Neural cell (in vitro differentiated cells): Measurements from ENCODE around the gene PRTG. TPM values are rescaled to one million over a fixed set of nuclear protein-coding genes. Genes with fewer than 3 reads are reported as not detected.

Experiments used
- H2AFZ ChIP-seq: fragments of 200-600, 300-800 bp; sonication (generic), shearing (Covaris generic); 2 replicates; pipeline ENCODE4 v1.6.0; 2014; ENCODE audit warnings: low read depth, mild to moderate bottlenecking, antibody characterized with exemption, low read length, moderate library complexity
- H3F3A ChIP-seq: fragments of 200-600 bp; shearing (Covaris generic); 2 replicates; pipeline ENCODE4 v1.6.1; 2016; ENCODE audit warnings: mild to moderate bottlenecking, moderate library complexity, mixed read lengths, antibody characterized with exemption, low read length; ENCODE audit not compliant: insufficient read depth, poor library complexity, severe bottlenecking
- H3K27ac ChIP-seq: fragments of 200-600, 300-800 bp; sonication (generic), shearing (Covaris generic); 2 replicates; pipeline ENCODE4 v1.5.1; 2014; ENCODE audit warnings: mild to moderate bottlenecking, low read length, moderate library complexity
- H3K27me3 ChIP-seq: fragments of 300-800, 200-600 bp; sonication (generic), shearing (Covaris generic); 2 replicates; pipeline ENCODE4 v1.6.0; 2014; ENCODE audit warnings: mild to moderate bottlenecking, low read depth, low read length, moderate library complexity; ENCODE audit not compliant: insufficient read depth
- H3K36me3 ChIP-seq: fragments of 300-800, 200-600 bp; sonication (generic), shearing (Covaris generic); 2 replicates; pipeline ENCODE4 v1.5.1; 2014; ENCODE audit warnings: mild to moderate bottlenecking, antibody characterized with exemption, low read length, moderate library complexity; ENCODE audit not compliant: insufficient read depth
- H3K4me2 ChIP-seq: fragments of 300-800, 200-600 bp; sonication (generic), shearing (Covaris generic); 2 replicates; pipeline ENCODE4 v1.6.0; 2014; ENCODE audit warnings: mild to moderate bottlenecking, low read length
- H3K4me3 ChIP-seq: fragments of 300-800, 200-600 bp; sonication (generic), shearing (Covaris generic); 2 replicates; pipeline ENCODE4 v1.5.1; 2014; ENCODE audit warnings: mild to moderate bottlenecking, low read length, moderate library complexity
- H3K79me2 ChIP-seq: fragments of 200-600 bp; shearing (Covaris generic); replicated peaks from 2 replicates; pipeline ENCODE4 v1.6.0; 2014; ENCODE audit warnings: mild to moderate bottlenecking, low read length, moderate library complexity; ENCODE audit not compliant: insufficient read depth
- H3K9ac ChIP-seq: fragments of 300-800, 200-600 bp; sonication (generic), shearing (Covaris generic); 2 replicates; pipeline ENCODE4 v1.6.1; 2016; ENCODE audit warnings: mild to moderate bottlenecking, low read length, mixed read lengths
- H3K9me2 ChIP-seq: fragments of 200-600 bp; shearing (Covaris generic); 2 replicates; pipeline ENCODE4 v1.6.1; 2016; ENCODE audit warnings: mild to moderate bottlenecking, low read length, mixed read lengths; ENCODE audit not compliant: insufficient read depth
- H3K9me3 ChIP-seq: fragments of 200-600, 300-800 bp; sonication (generic), shearing (Covaris generic); 2 replicates; pipeline ENCODE4 v1.6.1; 2016; ENCODE audit warnings: mild to moderate bottlenecking, mixed run types, low read length, moderate library complexity, mixed read lengths
- H4K20me1 ChIP-seq: fragments of 200-600 bp; shearing (Covaris generic); 2 replicates; pipeline ENCODE4 v1.6.1; 2016; ENCODE audit warnings: mild to moderate bottlenecking, mixed run types; ENCODE audit not compliant: insufficient read depth
- EP300 ChIP-seq: fragments of 450-650 bp; conservative IDR thresholded peaks from 2 replicates; pipeline ENCODE4 v1.6.1; 2014; ENCODE audit warnings: antibody characterized with exemption, mild to moderate bottlenecking, moderate library complexity; ENCODE audit not compliant: poor library complexity, severe bottlenecking
- EZH2 ChIP-seq: fragments of 200-600, 300-800 bp; shearing (Covaris generic), sonication (generic); IDR thresholded peaks from 2 replicates; pipeline ENCODE4 v1.6.1; 2014; ENCODE audit warnings: antibody characterized with exemption, low read length, borderline replicate concordance, mild to moderate bottlenecking; ENCODE audit not compliant: insufficient read depth, poor library complexity, severe bottlenecking
- MXI1 ChIP-seq: fragments of 450-650 bp; conservative IDR thresholded peaks from 2 replicates; pipeline ENCODE4 v1.6.1; 2014; ENCODE audit warnings: antibody characterized with exemption, mild to moderate bottlenecking; ENCODE audit not compliant: poor library complexity, severe bottlenecking
- POLR2AphosphoS5 ChIP-seq: IDR thresholded peaks from 2 replicates; pipeline ENCODE4 v1.6.1; 2012
- RAD21 ChIP-seq: fragments of 450-650 bp; conservative IDR thresholded peaks from 2 replicates; pipeline ENCODE4 v1.6.1; 2014; ENCODE audit warnings: antibody characterized with exemption, mild to moderate bottlenecking, moderate library complexity
- REST ChIP-seq: IDR thresholded peaks from 2 replicates; pipeline ENCODE4 v1.6.1; 2012; ENCODE audit warnings: borderline replicate concordance
- SMC3 ChIP-seq: fragments of 450-650 bp; conservative IDR thresholded peaks from 2 replicates; pipeline ENCODE4 v1.6.1; 2014; ENCODE audit warnings: antibody characterized with exemption, mild to moderate bottlenecking, moderate library complexity; ENCODE audit not compliant: poor library complexity
- TAF1 ChIP-seq: IDR thresholded peaks from 2 replicates; pipeline ENCODE4 v1.6.1; 2012; ENCODE audit warnings: low read depth
- polyA plus RNA-seq: library from polyadenylated mRNA; depleted of rRNA; stranded (reverse); fragments of >200 nt; gene quantifications from 2 replicates; pipeline ENCODE4 v1.2.3, GENCODE V29; 2014
- TF ChIP-seq, protein P1 (sequence below): fragments of 450-650 bp; IDR thresholded peaks from 2 replicates; pipeline ENCODE4 v1.5.1; 2014; ENCODE audit warnings: antibody characterized with exemption, mild to moderate bottlenecking, moderate library complexity; ENCODE audit not compliant: poor library complexity, severe bottlenecking

PRTG gene
- polyA plus RNA-seq, 1 donor from 2014 or later = 3.8 TPM

DNA sequence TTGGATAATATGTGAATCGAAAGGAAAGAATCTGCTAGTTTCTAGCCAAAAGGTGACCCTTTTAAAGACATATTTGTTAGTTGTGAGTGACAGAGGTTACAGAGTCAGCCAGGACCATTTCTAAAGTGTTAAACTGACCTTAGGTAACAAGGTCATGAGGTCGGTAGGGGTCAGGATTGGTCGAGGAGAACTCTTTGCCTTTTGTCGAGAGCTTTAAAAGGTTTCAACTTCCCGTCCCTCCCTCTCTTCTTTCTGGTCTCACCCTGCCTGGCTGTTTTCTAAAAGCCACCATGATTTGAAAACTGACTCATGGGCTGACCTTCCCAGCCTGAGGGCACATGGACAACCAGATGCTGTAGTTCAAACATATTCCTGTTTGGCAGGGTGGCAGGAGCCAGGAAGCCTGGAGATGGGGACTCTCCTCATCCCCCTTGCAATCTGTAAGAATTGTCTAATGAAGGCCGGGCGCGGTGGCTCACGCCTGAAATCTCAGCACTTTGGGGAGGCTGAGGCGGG is 25.8 kb upstream of the PRTG start:
- no peaks in the 10 kb centered on the region for H4K20me1 ChIP-seq
- no peak overlapping the region for H3K27ac ChIP-seq
- no peak overlapping the region for H3K9ac ChIP-seq
- no peaks in the 10 kb centered on the region for H3K9me3 ChIP-seq
- no peak overlapping the region for H2AFZ ChIP-seq
- H3K4me2 ChIP-seq = no peak overlapping the region
- TF ChIP-seq RAD21 (no peak), EZH2 (no peak), TAF1 (no peak), MXI1 (no peak), POLR2AphosphoS5 (no peak), REST (no peak), EP300 (no peak), SMC3 (no peak)
- TF ChIP-seq, protein P1, sequence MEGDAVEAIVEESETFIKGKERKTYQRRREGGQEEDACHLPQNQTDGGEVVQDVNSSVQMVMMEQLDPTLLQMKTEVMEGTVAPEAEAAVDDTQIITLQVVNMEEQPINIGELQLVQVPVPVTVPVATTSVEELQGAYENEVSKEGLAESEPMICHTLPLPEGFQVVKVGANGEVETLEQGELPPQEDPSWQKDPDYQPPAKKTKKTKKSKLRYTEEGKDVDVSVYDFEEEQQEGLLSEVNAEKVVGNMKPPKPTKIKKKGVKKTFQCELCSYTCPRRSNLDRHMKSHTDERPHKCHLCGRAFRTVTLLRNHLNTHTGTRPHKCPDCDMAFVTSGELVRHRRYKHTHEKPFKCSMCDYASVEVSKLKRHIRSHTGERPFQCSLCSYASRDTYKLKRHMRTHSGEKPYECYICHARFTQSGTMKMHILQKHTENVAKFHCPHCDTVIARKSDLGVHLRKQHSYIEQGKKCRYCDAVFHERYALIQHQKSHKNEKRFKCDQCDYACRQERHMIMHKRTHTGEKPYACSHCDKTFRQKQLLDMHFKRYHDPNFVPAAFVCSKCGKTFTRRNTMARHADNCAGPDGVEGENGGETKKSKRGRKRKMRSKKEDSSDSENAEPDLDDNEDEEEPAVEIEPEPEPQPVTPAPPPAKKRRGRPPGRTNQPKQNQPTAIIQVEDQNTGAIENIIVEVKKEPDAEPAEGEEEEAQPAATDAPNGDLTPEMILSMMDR = no peak
- H3K36me3 ChIP-seq = no peaks in the 10 kb centered on the region
- H3K79me2 ChIP-seq = no peaks in the 10 kb centered on the region
- no peak overlapping the region for H3K4me3 ChIP-seq
- no peaks in the 10 kb centered on the region for H3K27me3 ChIP-seq
- no peaks in the 10 kb centered on the region for H3K9me2 ChIP-seq
- H3F3A ChIP-seq = no peaks in the 10 kb centered on the region

GRCh38 chr15:55766676-55767075 is 23.7 kb upstream of the PRTG start:
- Histone ChIP-seq H3K9me2 (no peaks in the 10 kb centered on the region), H3K9ac (no peak overlapping the region), H3K4me2 (no peak overlapping the region), H3K27me3 (no peaks in the 10 kb centered on the region), H3F3A (no peaks in the 10 kb centered on the region), H3K9me3 (no peaks in the 10 kb centered on the region), H3K79me2 (no peaks in the 10 kb centered on the region), H3K4me3 (no peak overlapping the region), H2AFZ (no peak overlapping the region), H3K36me3 (no peaks in the 10 kb centered on the region), H4K20me1 (no peaks in the 10 kb centered on the region), H3K27ac (no peak overlapping the region)
- TF ChIP-seq REST (no peak), TAF1 (no peak), POLR2AphosphoS5 (no peak), SMC3 (no peak), EZH2 (no peak), MXI1 (no peak), EP300 (no peak), RAD21 (no peak)
- TF ChIP-seq, protein P1 = no peak
